K562 (cell line): ENCODE results near the gene INPP1. TPM values are rescaled to one million over a fixed set of nuclear protein-coding genes. Genes with fewer than 3 reads are reported as not detected.
A peak's percentile ranks its signal among the peaks of the same experiment; 100 is the strongest.

Source experiments
- REST ChIP-seq, 2 experiments: fragments of 450-650 bp; formaldehyde crosslinking in 1 of 2; IDR thresholded peaks; 2 replicates each; pipeline versions ENCODE4 v1.4.0 to v1.6.1; 2014 to 2020; ENCODE audit warnings: mild to moderate bottlenecking in 2 of 2, borderline replicate concordance in 1 of 2, low read depth in 1 of 2
- polyA plus RNA-seq, 8 experiments: library from polyadenylated mRNA; depleted of rRNA in 4 of 8; stranded (reverse) in 5 of 8; unstranded in 3 of 8; fragments of >200 nt; fragmentation: Nextera tagmentation in 2 of 8; fragmentation: Illumina TruSeq in 1 of 8; extraction: Ambion mirVana in 2 of 8; extraction: Trizol in 1 of 8; gene quantifications; 2 replicates each; pipeline versions ENCODE4 v1.2.1 to v1.2.3, GENCODE V29; 2011 to 2014; ENCODE audit warnings: inconsistent platforms in 1 of 8, missing spikeins in 1 of 8
- total RNA-seq, 7 experiments: library from RNA; depleted of rRNA in 6 of 7; stranded (reverse); fragments of >200 nt in 6 of 7; fragmentation: Illumina TruSeq in 2 of 7; extraction: Trizol in 2 of 7; gene quantifications; 2 replicates each; pipeline versions ENCODE4 v1.2.1 to v1.2.3, GENCODE V29; 2011 to 2021; ENCODE audit warnings: low replicate concordance in 1 of 7

The INPP1 gene
- total and polyA plus RNA-seq, 9 of the 15 experiments (the other 6 are each of a cell fraction or from before 2014, with no cell fraction given), result 3.7 to 11.8 (median 6.5) TPM

- peak; percentile 17; the same call in 1 of the 2 replicates for TF ChIP-seq REST (IDR thresholded peaks at IDR 0.05; ENCODE audit: borderline replicate concordance)
- no peak for TF ChIP-seq REST (CRISPR knock-in tag; IDR thresholded peaks at IDR 0.05; ENCODE audit: low read depth)
These were observed 14.7 kb upstream of the INPP1 start (continued) for GRCh38 chr2:190328573-190329147.
